IPS-NIHi7 (cell line): Measurements from ENCODE around the gene TAF7.
A peak's percentile ranks its signal among the peaks of the same experiment; 100 is the strongest.
"Not testable (repeated sequence)": the region's sequence is repeated elsewhere in the genome, so short reads cannot be mapped to it uniquely, and the experiment has no call there.

Source experiments
- DNase-seq: peaks from one replicate; pipeline ENCODE4 v3.0.0; 2012; ENCODE audit warnings: mixed read lengths; ENCODE audit errors: extremely low spot score

TAF7 gene, protein sequence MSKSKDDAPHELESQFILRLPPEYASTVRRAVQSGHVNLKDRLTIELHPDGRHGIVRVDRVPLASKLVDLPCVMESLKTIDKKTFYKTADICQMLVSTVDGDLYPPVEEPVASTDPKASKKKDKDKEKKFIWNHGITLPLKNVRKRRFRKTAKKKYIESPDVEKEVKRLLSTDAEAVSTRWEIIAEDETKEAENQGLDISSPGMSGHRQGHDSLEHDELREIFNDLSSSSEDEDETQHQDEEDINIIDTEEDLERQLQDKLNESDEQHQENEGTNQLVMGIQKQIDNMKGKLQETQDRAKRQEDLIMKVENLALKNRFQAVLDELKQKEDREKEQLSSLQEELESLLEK

DNA sequence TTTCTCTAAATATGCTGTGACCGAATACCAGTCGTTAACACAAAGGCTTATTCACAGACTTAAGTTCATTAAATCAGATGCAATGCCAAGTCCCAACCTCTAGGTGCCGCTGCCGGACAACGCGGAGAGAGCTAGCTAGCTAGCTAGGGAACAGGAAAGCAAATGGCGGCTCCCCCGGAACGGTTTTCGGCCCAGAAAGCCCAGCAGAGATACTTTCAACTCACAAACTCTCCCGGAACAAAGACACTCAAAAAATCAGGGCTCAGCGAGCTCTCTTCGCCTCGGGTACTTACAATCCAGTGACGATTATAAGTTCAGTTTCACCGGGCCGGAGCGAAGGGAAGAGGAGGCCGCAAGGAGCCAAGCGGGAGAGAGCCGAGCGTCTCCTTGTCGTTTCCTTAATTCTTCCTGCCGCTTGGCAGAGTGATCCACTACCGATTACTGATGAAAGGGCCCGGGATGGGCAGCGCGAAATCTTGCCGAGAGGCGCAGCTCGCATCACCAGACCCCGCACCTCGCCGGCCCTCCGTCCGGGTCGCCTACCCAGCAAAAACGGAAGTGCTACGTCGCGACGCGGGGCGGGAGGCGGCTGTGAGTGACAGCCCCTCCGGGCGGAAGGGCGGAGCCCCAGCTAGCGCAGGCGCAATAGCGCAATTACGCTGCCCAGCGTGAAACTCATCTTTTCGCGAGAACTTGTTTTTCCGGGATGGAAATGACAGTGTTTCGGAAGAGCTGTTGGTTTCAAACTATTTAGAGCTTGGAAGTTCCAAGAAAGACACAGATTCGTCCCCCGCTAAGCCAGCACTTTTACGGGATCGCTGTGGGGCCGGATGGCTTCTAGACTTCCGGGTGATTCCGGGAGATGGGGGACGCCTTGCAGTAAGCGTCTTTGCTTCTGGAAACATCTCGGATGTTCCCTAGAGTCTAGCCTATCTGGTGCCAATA lies at the start of gene TAF7:
Gene TAF7, minus strand, starts transcription at position 560 of the 945 bp plus-strand sequence. CDS start 740 bp downstream, outside the sequence.
- DNase-seq, result peak; percentile 96

DNA sequence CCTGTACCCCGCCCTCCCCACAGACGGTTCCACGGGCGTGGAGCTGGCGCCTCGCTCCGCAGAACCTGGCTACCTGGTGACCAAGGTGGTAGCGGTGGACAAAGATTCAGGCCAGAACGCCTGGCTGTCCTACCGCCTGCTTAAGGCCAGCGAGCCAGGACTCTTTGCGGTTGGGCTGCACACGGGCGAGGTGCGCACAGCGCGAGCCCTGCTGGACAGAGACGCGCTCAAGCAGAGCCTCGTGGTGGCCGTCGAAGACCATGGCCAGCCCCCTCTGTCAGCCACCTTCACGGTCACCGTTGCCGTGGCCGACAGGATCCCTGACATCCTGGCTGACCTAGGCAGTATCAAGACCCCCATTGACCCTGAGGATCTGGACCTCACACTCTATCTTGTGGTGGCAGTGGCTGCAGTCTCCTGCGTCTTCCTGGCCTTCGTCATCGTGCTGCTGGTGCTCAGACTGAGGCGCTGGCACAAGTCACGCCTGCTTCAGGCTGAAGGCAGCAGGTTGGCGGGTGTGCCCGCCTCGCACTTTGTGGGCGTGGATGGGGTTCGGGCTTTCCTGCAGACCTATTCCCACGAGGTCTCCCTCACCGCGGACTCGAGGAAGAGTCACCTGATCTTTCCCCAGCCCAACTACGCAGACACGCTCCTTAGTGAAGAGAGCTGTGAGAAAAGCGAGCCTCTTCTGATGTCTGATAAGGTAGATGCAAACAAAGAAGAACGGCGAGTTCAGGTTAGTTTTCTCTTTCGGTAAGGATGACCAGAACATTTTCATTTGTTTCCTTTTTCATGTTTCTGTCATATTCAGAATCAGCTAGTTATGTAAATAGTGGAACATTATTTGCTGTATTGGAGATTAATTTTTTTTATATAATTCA lies 45.7 kb upstream of the TAF7 start:
- DNase-seq, result no peak

DNA sequence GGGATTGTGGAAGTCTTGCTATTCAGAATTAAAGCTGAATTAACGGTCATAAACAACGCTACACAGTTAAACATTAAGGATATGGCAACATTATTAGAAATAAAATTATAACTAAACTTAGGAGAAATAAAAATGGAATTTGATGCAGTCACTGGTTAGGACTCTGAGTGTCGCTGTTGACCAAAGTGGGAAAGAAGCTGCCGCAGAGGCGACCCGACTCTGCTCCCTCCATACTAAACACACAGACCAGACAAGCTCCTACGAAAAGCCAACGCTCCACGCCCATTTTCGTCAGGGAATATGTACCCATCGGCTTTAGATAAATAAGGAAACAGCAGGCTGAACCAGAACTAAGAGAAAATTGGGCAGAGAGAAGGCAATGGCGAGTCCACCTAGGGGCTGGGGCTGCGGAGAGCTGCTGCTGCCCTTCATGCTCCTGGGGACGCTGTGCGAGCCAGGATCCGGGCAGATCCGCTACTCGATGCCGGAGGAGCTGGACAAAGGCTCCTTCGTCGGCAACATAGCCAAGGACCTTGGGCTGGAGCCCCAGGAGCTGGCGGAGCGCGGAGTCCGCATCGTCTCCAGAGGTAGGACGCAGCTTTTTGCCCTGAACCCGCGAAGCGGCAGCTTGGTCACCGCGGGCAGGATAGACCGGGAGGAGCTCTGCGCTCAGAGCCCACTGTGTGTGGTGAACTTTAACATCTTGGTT lies 43.5 kb upstream of the TAF7 start, which contains the start of gene PCDHGA5:
Gene PCDHGA5, plus strand, starts transcription at position 211 of the 709 bp plus-strand sequence. Its CDS starts 169 bp downstream, at position 380.
- no peak for DNase-seq

DNA sequence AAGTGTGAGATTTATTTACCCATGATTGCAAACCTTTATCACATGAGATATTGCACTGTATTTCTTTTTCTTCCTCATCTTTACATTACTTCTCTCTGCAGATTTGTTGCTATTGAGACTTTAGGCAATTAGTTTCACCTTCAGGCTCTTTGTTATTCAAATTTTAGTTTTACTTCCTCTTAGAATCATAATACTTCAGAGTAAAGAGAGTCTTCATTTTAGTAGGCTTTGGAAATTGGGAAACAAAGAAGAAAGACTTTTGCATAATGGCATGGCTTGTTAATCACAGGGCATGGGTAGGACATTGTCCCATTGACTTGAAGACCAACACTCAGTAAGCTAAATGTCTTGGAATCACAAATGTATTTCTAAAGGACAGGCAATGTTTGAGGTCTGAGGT lies 42.1 kb upstream of the TAF7 start:
- DNase-seq, result no peak

DNA sequence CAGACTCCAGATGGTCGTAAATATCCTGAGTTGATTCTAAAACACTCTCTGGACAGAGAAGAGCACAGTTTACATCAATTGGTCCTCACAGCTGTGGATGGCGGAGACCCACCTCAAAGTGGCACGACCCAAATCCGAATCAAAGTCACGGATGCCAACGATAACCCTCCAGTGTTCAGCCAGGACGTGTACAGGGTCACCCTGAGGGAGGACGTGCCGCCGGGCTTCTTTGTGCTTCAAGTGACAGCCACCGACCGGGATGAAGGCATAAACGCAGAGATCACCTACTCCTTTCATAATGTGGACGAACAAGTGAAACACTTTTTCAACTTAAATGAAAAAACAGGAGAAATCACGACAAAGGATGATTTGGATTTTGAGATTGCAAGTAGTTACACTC lies 40.1 kb upstream of the TAF7 start:
- DNase-seq, result no peak

DNA sequence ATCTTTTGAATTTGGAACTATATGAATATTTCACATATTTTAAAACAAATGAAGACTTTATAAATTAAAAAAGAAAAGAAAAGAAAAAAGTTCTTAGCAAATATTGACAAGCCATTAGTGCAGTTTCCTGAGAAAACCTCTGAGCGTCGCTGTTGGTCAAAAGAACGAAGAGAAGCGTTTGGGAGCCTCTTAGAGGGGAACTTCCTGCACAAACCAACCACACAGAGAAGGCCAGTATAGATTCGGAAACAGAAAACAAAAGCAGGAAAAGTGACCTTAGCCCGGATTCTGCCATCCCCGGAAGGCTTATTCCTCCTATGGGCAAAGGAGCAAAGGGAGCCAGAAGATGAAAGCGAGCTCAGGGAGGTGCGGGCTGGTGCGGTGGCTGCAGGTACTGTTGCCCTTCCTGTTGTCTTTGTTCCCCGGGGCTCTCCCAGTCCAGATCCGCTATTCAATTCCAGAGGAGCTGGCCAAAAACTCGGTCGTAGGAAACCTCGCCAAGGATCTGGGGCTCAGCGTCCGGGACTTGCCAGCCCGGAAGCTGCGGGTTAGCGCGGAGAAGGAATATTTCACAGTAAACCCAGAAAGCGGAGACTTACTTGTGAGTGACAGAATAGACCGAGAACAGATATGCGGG lies 39.3 kb upstream of the TAF7 start, which contains the start of gene PCDHGB2:
Gene PCDHGB2, plus strand, starts transcription at position 205 of the 637 bp plus-strand sequence. Its CDS starts 142 bp downstream, at position 347.
- peak; percentile 71 for DNase-seq

DNA sequence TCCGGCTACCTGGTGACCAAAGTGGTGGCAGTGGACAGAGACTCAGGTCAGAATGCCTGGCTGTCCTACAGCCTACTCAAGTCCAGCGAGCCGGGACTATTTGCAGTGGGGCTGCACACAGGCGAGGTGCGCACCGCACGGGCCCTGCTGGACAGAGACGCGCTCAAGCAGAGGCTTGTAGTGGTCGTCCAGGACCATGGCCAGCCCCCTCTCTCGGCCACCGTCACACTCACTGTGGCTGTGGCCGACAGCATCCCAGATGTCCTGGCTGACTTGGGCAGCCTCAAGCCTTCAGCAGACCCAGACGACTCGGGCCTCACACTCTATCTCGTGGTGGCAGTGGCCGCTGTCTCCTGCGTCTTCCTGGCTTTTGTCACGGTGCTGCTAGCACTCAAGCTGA lies 36.4 kb upstream of the TAF7 start:
- no peak for DNase-seq

DNA sequence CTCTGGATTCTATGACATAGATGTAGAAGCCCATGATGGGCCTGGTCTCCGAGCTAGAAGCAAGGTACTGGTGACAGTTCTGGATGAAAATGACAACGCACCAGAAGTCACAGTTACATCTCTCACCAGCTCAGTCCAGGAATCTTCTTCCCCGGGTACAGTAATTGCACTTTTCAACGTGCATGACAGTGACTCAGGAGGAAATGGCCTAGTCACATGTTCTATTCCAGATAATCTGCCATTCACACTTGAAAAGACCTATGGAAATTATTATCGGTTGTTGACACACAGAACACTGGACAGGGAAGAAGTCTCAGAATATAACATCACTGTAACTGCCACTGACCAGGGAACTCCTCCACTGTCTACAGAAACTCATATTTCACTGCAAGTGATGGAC lies 35.5 kb upstream of the TAF7 start:
- no peak for DNase-seq

DNA sequence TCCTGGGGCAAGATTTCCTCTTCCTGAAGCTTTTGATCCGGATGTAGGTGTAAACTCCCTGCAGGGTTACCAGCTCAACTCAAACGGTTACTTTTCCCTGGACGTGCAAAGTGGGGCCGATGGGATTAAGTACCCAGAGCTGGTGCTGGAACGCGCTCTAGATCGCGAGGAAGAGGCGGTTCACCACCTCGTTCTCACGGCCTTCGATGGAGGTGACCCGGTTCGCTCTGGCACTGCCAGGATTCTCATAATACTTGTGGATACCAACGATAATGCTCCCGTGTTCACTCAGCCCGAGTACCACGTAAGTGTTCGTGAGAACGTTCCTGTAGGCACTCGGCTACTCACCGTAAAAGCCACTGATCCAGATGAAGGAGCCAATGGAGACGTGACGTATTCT lies 35.1 kb upstream of the TAF7 start:
- no peak for DNase-seq

DNA sequence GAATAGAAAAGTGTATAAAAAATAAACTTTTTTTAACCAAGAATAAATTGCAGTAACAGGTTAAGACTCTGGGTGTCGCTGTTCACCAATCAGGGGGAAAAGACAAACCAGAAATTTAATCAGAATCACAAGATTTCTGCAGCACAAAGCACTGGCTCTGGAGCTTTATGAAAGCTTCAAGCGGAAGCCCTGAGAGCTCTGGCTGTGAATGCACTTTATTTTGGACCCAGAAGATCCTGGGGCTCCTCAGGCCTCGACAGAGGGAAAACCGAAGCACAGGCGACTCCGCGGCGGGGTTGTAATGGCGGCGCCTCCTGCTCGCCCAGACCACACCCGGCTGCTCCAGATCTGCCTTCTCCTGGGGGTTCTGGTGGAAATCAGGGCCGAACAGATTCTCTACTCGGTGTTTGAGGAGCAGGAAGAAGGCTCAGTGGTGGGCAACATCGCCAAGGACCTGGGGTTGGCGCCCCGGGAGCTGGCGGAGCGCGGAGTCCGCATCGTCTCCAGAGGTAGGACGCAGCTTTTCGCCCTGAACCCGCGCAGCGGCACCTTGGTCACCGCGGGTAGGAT lies 34.4 kb upstream of the TAF7 start, which contains the start of gene PCDHGA4:
Gene PCDHGA4, plus strand, starts transcription at position 122 of the 570 bp plus-strand sequence. Its CDS starts 87 bp downstream, at position 209.
- no peak for DNase-seq

DNA sequence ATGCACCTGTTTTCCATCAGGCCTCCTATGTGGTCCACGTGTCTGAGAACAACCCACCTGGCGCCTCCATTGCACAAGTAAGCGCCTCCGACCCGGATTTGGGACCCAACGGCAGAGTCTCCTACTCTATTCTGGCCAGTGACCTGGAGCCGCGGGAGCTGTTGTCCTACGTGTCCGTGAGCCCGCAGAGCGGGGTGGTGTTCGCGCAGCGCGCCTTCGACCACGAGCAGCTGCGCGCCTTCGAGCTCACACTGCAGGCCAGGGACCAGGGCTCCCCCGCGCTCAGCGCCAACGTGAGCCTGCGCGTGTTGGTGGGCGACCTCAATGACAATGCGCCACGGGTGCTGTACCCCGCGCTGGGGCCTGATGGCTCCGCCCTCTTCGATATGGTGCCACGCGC lies 31.0 kb upstream of the TAF7 start:
- no peak for DNase-seq

DNA sequence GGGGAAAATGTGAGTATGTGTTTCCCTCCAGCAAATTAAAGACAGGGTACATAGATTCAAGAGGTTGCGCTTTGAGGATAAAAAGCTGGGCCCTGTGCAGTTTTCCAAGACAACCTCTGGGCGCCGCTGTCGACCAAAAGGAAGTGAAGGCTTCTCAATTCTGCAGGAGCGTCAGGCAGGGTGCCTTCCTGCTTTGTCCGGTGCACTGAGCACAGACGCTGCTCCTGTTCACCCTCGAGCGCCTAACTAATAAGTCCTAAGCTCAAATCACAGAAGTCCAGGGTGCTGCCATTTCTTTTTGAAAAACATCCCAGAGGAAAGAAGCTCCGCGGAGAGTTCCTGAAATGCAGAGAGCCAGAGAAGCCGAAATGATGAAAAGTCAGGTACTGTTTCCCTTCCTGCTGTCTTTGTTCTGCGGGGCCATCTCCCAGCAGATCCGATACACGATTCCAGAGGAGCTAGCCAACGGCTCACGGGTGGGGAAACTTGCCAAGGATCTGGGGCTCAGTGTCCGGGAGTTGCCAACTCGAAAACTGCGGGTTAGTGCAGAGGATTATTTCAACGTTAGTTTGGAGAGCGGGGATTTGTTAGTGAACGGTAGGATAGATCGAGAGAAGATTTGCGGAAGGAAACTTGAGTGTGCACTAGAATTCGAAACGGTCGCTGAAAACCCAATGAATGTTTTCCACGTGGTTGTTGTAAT lies 29.5 kb upstream of the TAF7 start, which contains the start of gene PCDHGB1:
Gene PCDHGB1, plus strand, starts transcription at position 183 of the 703 bp plus-strand sequence. Its CDS starts 162 bp downstream, at position 345.
- peak; percentile 79 for DNase-seq

DNA sequence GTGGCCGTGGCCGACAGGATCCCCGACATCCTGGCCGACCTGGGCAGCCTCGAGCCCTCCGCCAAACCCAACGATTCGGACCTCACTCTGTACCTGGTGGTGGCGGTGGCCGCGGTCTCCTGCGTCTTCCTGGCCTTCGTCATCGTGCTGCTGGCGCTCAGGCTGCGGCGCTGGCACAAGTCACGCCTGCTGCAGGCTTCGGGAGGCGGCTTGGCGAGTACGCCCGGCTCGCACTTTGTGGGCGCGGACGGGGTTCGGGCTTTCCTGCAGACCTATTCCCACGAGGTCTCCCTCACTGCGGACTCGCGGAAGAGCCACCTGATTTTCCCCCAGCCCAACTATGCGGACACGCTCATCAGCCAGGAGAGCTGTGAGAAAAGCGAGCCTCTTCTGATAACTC lies 25.4 kb upstream of the TAF7 start:
- not testable (repeated sequence) for DNase-seq

DNA sequence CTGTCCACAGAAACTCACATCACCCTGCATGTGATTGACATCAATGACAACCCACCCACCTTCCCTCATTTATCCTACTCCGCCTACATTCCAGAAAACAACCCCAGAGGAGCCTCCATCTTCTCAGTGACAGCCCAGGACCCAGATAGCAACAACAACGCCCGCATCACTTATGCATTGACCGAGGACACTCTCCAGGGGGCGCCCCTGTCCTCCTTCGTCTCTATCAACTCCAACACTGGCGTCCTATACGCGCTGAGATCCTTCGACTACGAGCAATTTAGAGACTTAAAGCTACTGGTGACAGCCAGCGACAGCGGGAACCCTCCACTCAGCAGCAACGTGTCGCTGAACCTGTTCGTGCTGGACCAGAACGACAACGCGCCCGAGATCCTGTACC lies 24.7 kb upstream of the TAF7 start:
- no peak for DNase-seq

DNA sequence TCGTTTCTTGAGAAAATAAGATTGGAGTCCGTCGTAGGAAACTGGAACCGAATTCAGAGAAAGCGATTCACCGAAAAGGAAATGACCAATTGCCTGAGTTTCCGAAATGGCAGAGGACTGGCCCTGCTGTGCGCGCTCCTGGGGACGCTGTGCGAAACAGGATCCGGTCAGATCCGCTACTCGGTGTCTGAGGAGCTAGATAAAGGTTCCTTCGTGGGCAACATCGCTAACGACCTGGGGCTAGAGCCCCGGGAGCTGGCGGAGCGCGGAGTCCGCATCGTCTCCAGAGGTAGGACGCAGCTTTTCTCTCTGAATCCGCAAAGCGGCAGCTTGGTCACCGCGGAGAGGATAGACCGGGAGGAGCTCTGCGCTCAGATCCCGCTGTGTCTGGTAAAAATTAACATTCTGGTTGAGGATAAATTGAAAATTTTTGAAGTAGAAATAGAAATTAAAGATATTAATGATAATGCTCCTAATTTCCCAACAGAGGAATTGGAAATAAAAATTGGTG lies 23.4 kb upstream of the TAF7 start:
- no peak for DNase-seq

DNA sequence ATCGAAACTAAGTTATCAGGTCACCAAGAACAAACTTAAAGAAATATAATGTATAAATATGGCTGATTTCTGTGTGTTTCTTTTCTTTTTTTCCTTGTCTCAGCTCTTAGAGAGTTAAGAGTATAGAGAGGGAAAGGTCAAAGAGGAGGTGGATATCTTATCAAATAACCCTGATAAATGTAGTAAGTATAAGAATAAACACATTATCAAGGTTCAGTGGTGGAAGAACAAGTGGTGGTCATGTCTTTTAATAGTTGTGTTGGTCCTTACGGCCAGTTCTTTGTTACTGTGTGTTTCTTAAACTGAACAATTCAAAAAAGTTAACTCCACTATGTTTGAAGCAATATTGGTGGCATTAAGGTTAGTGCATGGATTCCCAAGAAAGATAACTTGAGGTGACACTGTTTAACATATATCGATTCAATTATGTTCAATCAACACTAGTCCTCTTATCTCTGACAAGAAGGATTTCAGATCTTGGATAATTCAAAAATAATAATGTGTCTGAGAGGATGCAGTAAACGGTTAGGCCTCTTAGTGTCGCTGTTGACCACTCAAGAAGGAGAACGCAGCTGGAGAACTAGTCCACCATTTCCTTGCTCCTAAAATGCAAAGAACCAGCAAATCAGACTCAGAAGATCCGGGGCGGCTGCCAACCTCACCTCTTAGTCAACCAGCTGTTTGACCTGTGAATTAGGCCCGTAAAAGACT lies 22.8 kb upstream of the TAF7 start, which contains the start of gene PCDHGA3:
Gene PCDHGA3, plus strand, starts transcription at position 588 of the 711 bp plus-strand sequence. CDS start 205 bp downstream, outside the sequence.
- DNase-seq, result peak; percentile 40

DNA sequence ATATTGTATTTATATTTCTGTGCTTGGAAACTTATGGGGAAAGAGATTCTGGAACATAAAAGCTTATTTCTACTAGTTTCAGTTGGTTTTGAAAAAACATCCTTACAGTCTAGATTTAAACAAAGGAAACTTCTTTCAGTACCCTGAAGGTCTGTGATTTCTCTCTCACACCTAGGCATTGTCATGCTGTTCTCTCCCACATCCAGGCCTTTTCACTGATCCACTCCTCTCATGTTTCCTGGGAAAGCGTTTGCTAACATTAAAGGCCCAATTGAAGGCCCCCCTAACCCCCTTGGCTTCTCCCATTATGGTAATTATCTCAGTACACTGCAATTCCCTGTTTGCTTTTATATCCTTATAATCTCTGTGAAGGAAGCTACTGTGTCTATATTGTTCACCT lies 22.2 kb upstream of the TAF7 start:
- no peak for DNase-seq

DNA sequence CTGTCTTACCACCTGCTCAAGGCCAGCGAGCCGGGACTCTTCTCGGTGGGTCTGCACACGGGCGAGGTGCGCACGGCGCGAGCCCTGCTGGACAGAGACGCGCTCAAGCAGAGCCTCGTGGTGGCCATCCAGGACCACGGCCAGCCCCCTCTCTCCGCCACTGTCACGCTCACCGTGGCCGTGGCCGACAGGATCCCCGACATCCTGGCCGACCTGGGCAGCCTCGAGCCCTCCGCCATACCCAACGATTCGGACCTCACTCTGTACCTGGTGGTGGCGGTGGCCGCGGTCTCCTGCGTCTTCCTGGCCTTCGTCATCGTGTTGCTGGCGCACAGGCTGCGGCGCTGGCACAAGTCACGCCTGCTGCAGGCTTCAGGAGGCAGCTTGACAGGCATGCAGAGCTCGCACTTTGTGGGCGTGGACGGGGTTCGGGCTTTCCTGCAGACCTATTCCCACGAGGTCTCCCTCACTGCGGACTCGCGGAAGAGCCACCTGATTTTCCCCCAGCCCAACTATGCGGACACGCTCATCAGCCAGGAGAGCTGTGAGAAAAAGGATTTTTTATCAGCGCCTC lies 20.3 kb upstream of the TAF7 start:
- not testable (repeated sequence) for DNase-seq
